Measurements from ENCODE around the gene NUAK1.

The NUAK1 gene

DNA sequence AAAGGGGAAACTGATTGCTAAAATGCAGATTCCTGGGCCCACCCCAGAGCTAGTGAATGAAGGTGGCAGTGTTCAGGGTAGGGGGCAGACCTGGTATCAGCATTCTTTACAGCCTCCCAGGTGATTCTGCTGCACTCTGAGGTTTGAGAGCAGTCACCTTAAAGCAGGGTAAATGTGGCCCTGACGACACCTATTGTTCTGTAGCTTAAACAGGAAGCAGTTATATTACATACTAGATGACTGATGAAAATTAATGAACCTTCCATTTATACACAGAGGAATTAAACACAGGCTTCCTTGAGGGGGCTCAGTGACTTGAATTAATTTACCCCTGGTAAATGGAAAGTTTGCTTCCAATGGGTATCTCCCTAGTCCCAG lies 25.3 kb downstream of the NUAK1 start:
- Histone ChIP-seq H3K27ac (ENCODE audit: low read depth, low read length) (no peak overlapping the region), H3F3A (ENCODE audit: control insufficient read depth, insufficient read depth) (no peaks in the 10 kb centered on the region), H3K9me3 (ENCODE audit: control insufficient read depth, insufficient read depth, low read length) (no peaks in the 10 kb centered on the region), H3K4me3 (ENCODE audit: low read length) (no peak overlapping the region), H4K20me1 (ENCODE audit: control insufficient read depth, insufficient read depth, low read depth, low read length) (no peaks in the 10 kb centered on the region), H3K79me2 (ENCODE audit: control insufficient read depth, low read length) (no peaks in the 10 kb centered on the region), H3K9me2 (replicated peaks; ENCODE audit: control insufficient read depth, low read length) (no peaks in the 10 kb centered on the region), H3K4me2 (ENCODE audit: low read length) (no peak overlapping the region), H3K36me3 (ENCODE audit: control insufficient read depth, low read length) (no peaks in the 10 kb centered on the region), H3K27me3 (ENCODE audit: control insufficient read depth, low read length) (peaks cover 32% of the 10 kb centered on the region), H3K4me1 (ENCODE audit: control insufficient read depth, low read length) (no peaks in the 10 kb centered on the region)
- TF ChIP-seq, protein P1, sequence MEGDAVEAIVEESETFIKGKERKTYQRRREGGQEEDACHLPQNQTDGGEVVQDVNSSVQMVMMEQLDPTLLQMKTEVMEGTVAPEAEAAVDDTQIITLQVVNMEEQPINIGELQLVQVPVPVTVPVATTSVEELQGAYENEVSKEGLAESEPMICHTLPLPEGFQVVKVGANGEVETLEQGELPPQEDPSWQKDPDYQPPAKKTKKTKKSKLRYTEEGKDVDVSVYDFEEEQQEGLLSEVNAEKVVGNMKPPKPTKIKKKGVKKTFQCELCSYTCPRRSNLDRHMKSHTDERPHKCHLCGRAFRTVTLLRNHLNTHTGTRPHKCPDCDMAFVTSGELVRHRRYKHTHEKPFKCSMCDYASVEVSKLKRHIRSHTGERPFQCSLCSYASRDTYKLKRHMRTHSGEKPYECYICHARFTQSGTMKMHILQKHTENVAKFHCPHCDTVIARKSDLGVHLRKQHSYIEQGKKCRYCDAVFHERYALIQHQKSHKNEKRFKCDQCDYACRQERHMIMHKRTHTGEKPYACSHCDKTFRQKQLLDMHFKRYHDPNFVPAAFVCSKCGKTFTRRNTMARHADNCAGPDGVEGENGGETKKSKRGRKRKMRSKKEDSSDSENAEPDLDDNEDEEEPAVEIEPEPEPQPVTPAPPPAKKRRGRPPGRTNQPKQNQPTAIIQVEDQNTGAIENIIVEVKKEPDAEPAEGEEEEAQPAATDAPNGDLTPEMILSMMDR (IDR thresholded peaks at IDR 0.05; ENCODE audit: low read depth, low read length, poor library complexity, severe bottlenecking) = no peak
- TF ChIP-seq EZH2phosphoT487 (IDR thresholded peaks at IDR 0.05; ENCODE audit: borderline replicate concordance, low read length) = no peak

DNA sequence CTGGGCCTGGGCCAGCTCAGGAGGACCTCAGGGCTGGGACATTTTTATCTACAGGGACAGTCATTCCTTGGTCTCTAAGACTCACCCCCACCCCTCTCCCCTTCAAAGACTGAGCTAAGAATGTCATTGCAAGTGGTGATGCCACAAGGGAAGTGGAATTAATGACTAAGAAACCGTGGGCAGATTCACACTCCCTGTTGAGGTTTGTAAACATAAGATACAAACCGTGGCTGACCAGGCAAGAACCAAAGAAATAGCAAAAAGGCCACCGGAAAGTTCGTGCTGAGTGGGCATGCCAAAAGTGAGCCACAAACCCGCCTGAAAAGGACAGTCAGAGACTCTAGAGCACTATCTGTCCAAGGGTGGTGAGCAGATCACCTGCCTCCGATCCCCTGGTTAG lies 25.7 kb downstream of the NUAK1 start:
- no peaks in the 10 kb centered on the region for H3K79me2 ChIP-seq (ENCODE audit: control insufficient read depth, low read length)

DNA sequence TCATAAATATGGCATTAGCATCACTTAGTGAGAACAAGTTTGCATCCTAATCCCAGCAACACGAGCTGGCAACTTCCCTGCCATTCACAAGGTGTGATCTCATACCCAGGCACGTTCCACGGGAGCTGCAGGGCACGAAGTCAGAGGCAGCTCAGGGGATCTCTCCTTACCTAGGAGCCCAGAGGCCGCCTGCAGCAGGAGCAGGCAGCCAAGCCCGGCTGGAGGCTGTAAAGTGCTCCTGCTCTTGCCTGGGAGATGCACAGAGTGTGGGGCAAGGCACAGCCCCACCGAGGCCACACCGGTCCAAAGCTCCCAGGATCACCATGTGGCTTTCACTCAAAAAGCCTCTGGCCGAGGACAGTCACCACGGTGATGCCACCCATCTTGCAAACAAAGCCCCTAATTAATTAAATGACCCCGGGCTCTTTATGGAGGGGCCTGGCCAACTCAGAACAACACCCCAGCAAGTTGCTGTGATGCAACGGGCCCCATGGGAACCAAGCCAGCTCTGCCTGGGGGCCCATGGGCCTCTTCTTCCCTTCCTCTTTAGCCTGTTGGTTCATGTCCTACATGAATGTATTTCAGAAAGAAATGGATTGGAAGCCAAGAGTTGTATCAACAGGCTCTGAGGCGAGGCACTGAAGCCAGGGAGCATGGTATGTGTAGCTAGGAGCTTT lies 26.5 kb downstream of the NUAK1 start:
- H3K27me3 ChIP-seq (ENCODE audit: control insufficient read depth, low read length) = peaks cover 31% of the 10 kb centered on the region
- H4K20me1 ChIP-seq (ENCODE audit: control insufficient read depth, insufficient read depth, low read depth, low read length) = no peaks in the 10 kb centered on the region
- H3K4me3 ChIP-seq (ENCODE audit: low read length) = no peak overlapping the region
- TF ChIP-seq, protein P1 (IDR thresholded peaks at IDR 0.05; ENCODE audit: low read depth, low read length, poor library complexity, severe bottlenecking) = no peak
- no peak for TF ChIP-seq EZH2phosphoT487 (IDR thresholded peaks at IDR 0.05; ENCODE audit: borderline replicate concordance, low read length)
- H3K36me3 ChIP-seq (ENCODE audit: control insufficient read depth, low read length) = no peaks in the 10 kb centered on the region
- H3K9me3 ChIP-seq (ENCODE audit: control insufficient read depth, insufficient read depth, low read length) = no peaks in the 10 kb centered on the region
- H3K4me1 ChIP-seq (ENCODE audit: control insufficient read depth, low read length) = no peaks in the 10 kb centered on the region
- no peaks in the 10 kb centered on the region for H3F3A ChIP-seq (ENCODE audit: control insufficient read depth, insufficient read depth)
- no peaks in the 10 kb centered on the region for H3K9me2 ChIP-seq (replicated peaks; ENCODE audit: control insufficient read depth, low read length)
- no peak overlapping the region for H3K27ac ChIP-seq (ENCODE audit: low read depth, low read length)
- H3K4me2 ChIP-seq (ENCODE audit: low read length) = no peak overlapping the region
- H3K79me2 ChIP-seq (ENCODE audit: control insufficient read depth, low read length) = no peaks in the 10 kb centered on the region

More for the DNA sequence above, 25.7 kb downstream of the NUAK1 start:
- no peak for TF ChIP-seq EZH2phosphoT487 (IDR thresholded peaks at IDR 0.05; ENCODE audit: borderline replicate concordance, low read length)
- TF ChIP-seq, protein P1 (IDR thresholded peaks at IDR 0.05; ENCODE audit: low read depth, low read length, poor library complexity, severe bottlenecking) = no peak
- Histone ChIP-seq H4K20me1 (ENCODE audit: control insufficient read depth, insufficient read depth, low read depth, low read length) (no peaks in the 10 kb centered on the region), H3K36me3 (ENCODE audit: control insufficient read depth, low read length) (no peaks in the 10 kb centered on the region), H3K4me1 (ENCODE audit: control insufficient read depth, low read length) (no peaks in the 10 kb centered on the region), H3K27me3 (ENCODE audit: control insufficient read depth, low read length) (peaks cover 31% of the 10 kb centered on the region), H3K4me2 (ENCODE audit: low read length) (no peak overlapping the region), H3K27ac (ENCODE audit: low read depth, low read length) (no peak overlapping the region), H3F3A (ENCODE audit: control insufficient read depth, insufficient read depth) (no peaks in the 10 kb centered on the region), H3K9me2 (replicated peaks; ENCODE audit: control insufficient read depth, low read length) (no peaks in the 10 kb centered on the region), H3K9me3 (ENCODE audit: control insufficient read depth, insufficient read depth, low read length) (no peaks in the 10 kb centered on the region), H3K4me3 (ENCODE audit: low read length) (no peak overlapping the region)

Data from DOHH2 (cell line).